ENCODE results near the gene NIN.

- TF ChIP-seq CTCF (conservative IDR thresholded peaks at IDR 0.05) (no peak), ZFX (IDR thresholded peaks at IDR 0.05) (no peak)
Observed at GRCh38 chr14:50859296-50859624, 28.3 kb upstream of the NIN start.
